Measurements from ENCODE around the gene STMP1. TPM values are rescaled to one million over a fixed set of nuclear protein-coding genes. Genes with fewer than 3 reads are reported as not detected.

Gene STMP1
- total and polyA plus RNA-seq, 2 of the 8 experiments (the other 6 are each of a cell fraction or from before 2014, with no cell fraction given): 22.7 to 36.7 TPM

GRCh38 chr7:135618510-135618909 lies 43.8 kb upstream of the STMP1 start (continued):
- TF ChIP-seq CTCF (IDR thresholded peaks at IDR 0.05; ENCODE audit: control extremely low read depth in 1 of 3, insufficient read depth in 1 of 3, low read depth in 1 of 3, low read length in 3 of 3) (no peak), USF2 (IDR thresholded peaks at IDR 0.05; ENCODE audit: low read length) (no peak), KDM4A (IDR thresholded peaks at IDR 0.05; ENCODE audit: low read depth, low read length, severe bottlenecking) (no peak)

All from H1 (cell line).